GM13977 (cell line): ENCODE results near the gene FBXO46.
A peak's percentile ranks its signal among the peaks of the same experiment; 100 is the strongest.
"Not testable (repeated sequence)": the region's sequence is repeated elsewhere in the genome, so short reads cannot be mapped to it uniquely, and the experiment has no call there.

Experiments used
- DNase-seq: peaks from one replicate; pipeline ENCODE4 v3.0.0; 2012; ENCODE audit warnings: low spot score
- in situ Hi-C: fragments of 300-500 bp; cut with MboI; formaldehyde crosslinking; loops from one replicate; pipeline ENCODE4 v1.12.0; 2022; ENCODE audit warnings: low sequenced_read_pairs, low pct_unique_long_range_greater_than_20kb, mixed read lengths, inconsistent platforms; ENCODE audit not compliant: unreplicated experiment
- TF ChIP-seq, protein P1 (sequence below): IDR thresholded peaks from 2 replicates; pipeline ENCODE4 v1.5.1; 2012; ENCODE audit warnings: mild to moderate bottlenecking, control low read depth; ENCODE audit not compliant: insufficient read depth; ENCODE audit errors: extremely low read depth, missing control alignments

The FBXO46 gene

GRCh38 chr19:45692187-45693105 is 38.2 kb downstream of the FBXO46 start, which contains the start of gene QPCTL:
TSS of gene QPCTL (plus strand) at chr19:45692666. CDS start at chr19:45692704, 38 bp downstream.
- in situ Hi-C loops = no loop called here
- peak; percentile 95 for DNase-seq
- TF ChIP-seq, protein P1, sequence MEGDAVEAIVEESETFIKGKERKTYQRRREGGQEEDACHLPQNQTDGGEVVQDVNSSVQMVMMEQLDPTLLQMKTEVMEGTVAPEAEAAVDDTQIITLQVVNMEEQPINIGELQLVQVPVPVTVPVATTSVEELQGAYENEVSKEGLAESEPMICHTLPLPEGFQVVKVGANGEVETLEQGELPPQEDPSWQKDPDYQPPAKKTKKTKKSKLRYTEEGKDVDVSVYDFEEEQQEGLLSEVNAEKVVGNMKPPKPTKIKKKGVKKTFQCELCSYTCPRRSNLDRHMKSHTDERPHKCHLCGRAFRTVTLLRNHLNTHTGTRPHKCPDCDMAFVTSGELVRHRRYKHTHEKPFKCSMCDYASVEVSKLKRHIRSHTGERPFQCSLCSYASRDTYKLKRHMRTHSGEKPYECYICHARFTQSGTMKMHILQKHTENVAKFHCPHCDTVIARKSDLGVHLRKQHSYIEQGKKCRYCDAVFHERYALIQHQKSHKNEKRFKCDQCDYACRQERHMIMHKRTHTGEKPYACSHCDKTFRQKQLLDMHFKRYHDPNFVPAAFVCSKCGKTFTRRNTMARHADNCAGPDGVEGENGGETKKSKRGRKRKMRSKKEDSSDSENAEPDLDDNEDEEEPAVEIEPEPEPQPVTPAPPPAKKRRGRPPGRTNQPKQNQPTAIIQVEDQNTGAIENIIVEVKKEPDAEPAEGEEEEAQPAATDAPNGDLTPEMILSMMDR = no peak

DNA sequence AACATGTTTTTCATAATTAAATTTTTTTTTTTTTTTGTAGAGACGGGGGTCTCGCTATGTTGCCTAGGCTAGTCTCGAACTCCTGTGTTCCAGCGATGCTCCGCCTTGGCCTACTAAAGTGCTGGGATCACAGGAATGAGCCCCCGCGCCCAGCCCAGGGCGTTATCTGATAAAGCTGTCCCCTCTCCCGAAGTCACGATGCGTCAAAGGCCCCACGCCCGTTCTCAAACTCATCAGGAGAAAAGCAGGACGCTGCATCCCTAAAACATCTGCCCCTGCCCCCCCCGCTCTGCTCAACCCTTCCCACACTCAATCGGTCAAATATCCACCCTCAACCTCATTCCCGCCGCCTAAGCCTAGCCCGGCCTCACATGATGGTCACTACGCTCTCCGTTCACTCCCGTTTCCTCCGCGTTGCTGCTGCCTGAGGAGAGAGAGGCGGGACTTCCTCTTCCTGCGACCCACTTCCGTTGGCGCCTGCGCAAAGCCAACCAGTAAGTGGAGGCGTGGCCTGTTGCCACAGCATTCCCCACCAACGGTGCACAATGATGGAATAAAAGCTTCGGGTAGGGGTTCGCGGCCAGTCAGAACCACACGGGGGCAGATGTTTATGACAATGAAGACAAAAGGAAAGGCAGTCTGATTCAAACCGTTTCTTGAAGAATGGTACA is 39.0 kb downstream of the FBXO46 start, which contains the start of gene SNRPD2:
TSS of gene SNRPD2 (minus strand) at position 438 of the 671 bp plus-strand sequence. CDS start at position 373, 65 bp downstream.
- TF ChIP-seq, protein P1 = no peak
- in situ Hi-C loops = no loop called here
- DNase-seq = peak; percentile 91

- no peak for DNase-seq
- TF ChIP-seq, protein P1 = peak; percentile 15
- in situ Hi-C loops = no loop called here
Measured at GRCh38 chr19:45687599-45687998, 43.1 kb downstream of the FBXO46 start.

DNA sequence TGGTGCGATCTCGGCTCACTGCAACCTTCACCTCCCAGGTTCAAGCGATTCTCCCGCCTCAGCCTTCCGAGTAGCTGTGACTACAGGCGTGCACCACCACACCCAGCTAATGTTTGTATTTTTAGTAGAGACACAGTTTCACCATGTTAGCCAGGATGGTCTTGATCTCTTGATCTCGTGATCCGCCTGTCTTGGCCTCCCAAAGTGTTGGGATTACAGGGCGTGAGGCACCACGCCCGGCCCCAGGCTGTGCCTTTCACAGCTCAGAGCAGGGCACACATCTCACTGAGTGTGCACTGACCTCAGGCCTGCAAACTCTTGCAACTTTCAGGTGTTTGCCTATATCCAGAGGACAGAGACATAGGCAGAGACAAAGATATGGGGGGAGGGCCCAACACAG is 45.7 kb downstream of the FBXO46 start:
- DNase-seq, in situ Hi-C loops: not testable (repeated sequence)

- in situ Hi-C loops = no loop called here
- TF ChIP-seq, protein P1 = no peak
- no peak for DNase-seq
Measured at GRCh38 chr19:45682908-45683307, 47.8 kb downstream of the FBXO46 start.

- DNase-seq = no peak
- TF ChIP-seq, protein P1 = no peak
- in situ Hi-C loops = no loop called here
Measured at GRCh38 chr19:45682117-45682516, 48.6 kb downstream of the FBXO46 start.
